Testis (tissue), 3 donors: ENCODE results near the gene TFAP2C. TPM values are rescaled to one million over a fixed set of nuclear protein-coding genes. Genes with fewer than 3 reads are reported as not detected.

Experiments
- polyA plus RNA-seq: library from polyadenylated mRNA; stranded (reverse); fragments of 350-450 nt; fragmentation: Illumina TruSeq; extraction: RNeasy Lipid Tissue Mini Kit (QIAGEN cat#74804); gene quantifications from one replicate; pipeline ENCODE4 v1.2.3, GENCODE V29; 2014; ENCODE audit warnings: low read depth, low replicate concordance; ENCODE audit not compliant: insufficient read depth
- small RNA-seq, 2 donors: library from RNA; depleted of rRNA; stranded (forward); fragments of <200 nt; gene quantifications; one replicate each; pipeline ENCODE3, GENCODE V24; 2016
- total RNA-seq, 2 donors: library from RNA; depleted of rRNA; stranded (reverse); fragments of >200 nt; gene quantifications; one replicate each; pipeline ENCODE4 v1.2.3, GENCODE V29; 2016

TFAP2C gene
- total and polyA plus RNA-seq, 3 donors from 2014 or later: 1.3 to 1.9 (median 1.4) TPM

Small RNAs within 50 kb of the gene (small RNA-seq; reads per million reads assigned to genes)
- gene RN7SL170P (0 reads per million in 2 donors), gene RNU6-1146P (0 reads per million in 2 donors)

Other genes starting within 250 kb of the TFAP2C start
- gene AURKA, start 237.1 kb upstream of the TFAP2C start, total RNA-seq: 10 to 100 TPM; 27.2 to 35.4 TPM
- 87.6 TPM for gene AURKA, start 237.1 kb upstream of the TFAP2C start, polyA plus RNA-seq
- 10 to 100 TPM; 41.8 to 53.3 TPM for gene CSTF1, start 236.7 kb upstream of the TFAP2C start, total RNA-seq
- 80.6 TPM for gene CSTF1, start 236.7 kb upstream of the TFAP2C start, polyA plus RNA-seq
- gene CASS4, start 217.0 kb upstream of the TFAP2C start, total RNA-seq: 1 to 10 TPM in 1 of 2 donors, under 1 TPM in 1; 0.79 to 1.8 TPM
- 0.92 TPM for gene CASS4, start 217.0 kb upstream of the TFAP2C start, polyA plus RNA-seq
- 10 to 100 TPM; 76.4 to 80.4 TPM for gene RTF2, start 160.7 kb upstream of the TFAP2C start, total RNA-seq
- 144 TPM for gene RTF2, start 160.7 kb upstream of the TFAP2C start, polyA plus RNA-seq
- gene FAM209A, start 104.6 kb upstream of the TFAP2C start, total RNA-seq: 10 to 100 TPM; 31.3 to 53.7 TPM
- 111 TPM for gene FAM209A, start 104.6 kb upstream of the TFAP2C start, polyA plus RNA-seq
- 10 to 100 TPM; 50.7 to 89.4 TPM for gene FAM209B, start 96.1 kb upstream of the TFAP2C start, total RNA-seq
- 153 TPM for gene FAM209B, start 96.1 kb upstream of the TFAP2C start, polyA plus RNA-seq